GM21447 (cell line): ENCODE results near the gene ZFP69B.

ENCODE experiments used
- ATAC-seq: cut with Tn5 transposase; IDR thresholded peaks from one replicate; pipeline ENCODE4 v1.9.1; 2021; ENCODE audit not compliant: unreplicated experiment

Gene ZFP69B

DNA sequence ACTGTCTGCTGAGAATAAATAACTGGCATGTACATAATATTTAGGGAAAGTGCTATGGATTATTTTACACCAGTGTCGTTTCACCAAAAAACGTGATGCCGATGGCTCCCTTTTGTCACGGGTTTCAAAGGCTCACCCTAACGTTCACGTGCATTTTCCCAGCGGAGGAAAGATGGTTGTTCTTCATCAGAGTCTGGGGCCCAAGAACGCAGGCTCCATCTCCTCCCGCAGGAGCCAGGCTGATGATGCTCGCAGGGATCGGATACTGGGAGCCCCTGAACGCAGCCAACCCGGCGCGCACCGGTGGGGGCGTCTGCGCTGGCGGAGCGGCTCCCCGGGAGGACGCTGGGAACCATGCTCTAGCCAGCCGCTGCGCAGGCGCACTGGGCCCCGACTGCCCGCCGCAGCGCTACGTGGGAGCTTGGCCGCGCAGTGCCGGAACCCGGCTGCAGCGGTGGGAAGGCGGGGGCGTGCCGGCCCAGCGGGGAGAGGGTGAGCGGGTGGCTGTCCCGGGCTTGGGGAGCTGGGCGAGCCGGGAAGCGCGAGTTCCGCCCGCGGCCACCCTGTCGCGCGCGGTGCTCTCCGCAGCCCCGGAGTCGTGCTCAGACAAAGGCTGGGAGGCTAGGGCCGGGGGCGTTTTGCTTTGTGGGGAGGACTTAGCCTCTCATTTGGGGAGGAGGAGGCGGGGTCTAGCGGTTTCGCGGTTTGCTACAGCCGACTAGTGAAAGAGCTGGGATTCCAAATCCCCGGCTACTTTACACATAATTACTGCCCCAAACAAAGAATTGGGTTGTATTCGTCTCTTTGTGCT is at the start of gene ZFP69B:
Gene ZFP69B, plus strand, starts transcription at position 793 of the 811 bp plus-strand sequence. CDS start 486 bp downstream, outside the sequence.
- peak; percentile 69 for ATAC-seq

DNA sequence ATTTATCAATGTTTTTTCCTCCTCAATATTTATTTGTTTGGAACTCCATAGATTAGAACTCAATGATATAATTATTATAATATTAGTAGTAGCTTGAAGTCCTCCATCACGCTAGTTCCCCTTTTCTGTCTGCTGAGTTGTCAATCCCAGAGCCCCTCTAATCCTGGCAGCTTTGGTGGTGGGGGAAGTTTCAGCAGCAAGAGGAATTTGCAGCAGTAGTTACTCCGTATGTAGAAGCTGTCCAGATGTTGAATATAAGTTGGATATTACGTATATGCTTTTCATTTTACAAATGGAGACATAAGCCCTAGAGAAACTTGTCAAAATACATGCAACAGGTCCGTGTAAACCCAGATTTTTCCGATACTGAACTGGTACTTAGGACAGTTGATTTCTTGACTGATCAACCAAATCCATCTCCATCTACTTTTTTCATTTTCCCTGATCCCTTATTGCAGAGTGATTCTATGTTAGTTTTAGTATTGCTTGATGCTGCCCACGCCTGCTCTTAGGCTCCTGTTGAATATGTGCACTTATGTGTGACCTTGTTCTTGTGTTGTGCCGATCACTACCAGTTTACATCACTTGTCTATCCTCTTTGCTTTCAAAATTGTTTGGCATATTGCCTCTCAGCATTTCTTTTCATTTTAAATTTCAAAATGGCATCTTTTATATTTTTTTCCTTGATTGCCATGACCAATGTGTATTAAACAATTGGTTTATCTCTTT is 48.6 kb upstream of the ZFP69B start:
- ATAC-seq: no peak

DNA sequence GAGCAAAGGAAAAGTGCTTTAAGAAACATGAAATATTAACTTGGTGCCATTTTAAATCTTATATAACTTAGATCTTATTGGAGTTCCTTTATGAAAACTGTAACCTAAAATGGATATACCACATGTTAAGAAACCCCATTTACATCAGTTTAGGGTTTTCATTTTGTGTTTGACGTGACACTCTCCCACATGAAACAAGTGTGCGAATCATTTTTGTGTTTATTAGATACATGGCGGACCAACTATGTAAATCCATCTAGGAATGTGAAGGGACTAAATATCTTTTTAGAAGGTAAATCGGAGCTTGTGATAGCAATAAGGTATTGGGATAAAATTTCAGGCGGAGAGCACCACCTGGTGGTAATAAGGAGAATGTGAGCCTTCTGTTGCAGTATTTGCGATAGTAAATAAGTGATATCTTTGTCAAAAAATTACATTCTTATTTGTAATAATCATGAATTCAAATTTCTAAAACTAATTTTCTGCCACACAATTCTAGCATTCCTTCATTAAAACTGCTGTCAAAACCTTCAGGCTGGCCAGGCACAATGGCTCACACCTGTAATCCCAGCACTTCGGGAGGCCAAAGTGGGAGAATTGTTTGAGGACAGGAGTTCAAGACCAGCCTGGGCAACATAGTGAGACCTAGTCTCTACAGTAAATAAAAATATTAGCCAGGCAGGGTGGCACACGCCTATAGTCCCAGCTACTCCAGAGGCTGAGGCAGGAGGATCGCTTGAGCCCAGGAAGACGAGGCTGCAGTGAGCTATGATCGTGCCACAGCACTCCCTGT is 45.4 kb upstream of the ZFP69B start:
- ATAC-seq: no peak

GRCh38 chr1:40405812-40406211 is 44.5 kb upstream of the ZFP69B start:
- no peak for ATAC-seq

DNA sequence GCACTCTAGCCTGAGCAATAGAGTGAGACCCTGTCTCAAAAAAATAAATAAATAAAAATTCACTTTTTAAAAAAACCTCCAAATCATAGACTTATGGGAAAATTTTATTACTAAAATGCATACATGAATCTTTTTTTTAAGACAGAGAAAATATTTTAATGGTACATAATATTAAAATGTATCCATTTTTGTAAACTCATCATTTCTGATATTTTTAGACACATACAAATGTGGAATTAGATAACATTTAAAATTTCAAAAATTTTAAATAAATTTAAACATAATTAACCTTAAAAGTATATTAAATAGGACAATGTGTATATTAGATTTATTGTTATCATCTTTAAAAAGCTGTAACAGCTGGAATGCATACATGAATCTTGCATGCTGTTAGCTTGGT is 42.8 kb upstream of the ZFP69B start:
- no peak for ATAC-seq

DNA sequence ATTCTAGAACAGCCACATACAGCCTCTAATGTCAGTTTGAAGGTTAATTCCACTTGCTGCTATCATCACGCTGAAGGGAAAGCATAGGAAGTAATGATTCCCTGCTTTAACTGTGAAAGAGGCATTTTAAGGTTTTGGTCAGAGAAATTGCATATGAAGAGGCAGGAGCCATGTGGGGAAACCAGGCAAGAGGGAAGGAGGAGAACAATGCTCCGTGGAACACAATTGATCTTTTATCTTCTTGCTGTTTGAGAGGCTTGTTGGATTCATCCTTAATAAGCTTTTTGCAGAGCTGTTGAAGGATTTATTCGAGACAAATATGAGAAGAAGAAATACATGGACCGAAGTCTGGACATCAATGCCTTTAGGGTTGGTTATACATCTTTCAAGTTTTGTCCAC is 40.8 kb upstream of the ZFP69B start:
- no peak for ATAC-seq

GRCh38 chr1:40411294-40411693 is 39.0 kb upstream of the ZFP69B start:
- no peak for ATAC-seq

DNA sequence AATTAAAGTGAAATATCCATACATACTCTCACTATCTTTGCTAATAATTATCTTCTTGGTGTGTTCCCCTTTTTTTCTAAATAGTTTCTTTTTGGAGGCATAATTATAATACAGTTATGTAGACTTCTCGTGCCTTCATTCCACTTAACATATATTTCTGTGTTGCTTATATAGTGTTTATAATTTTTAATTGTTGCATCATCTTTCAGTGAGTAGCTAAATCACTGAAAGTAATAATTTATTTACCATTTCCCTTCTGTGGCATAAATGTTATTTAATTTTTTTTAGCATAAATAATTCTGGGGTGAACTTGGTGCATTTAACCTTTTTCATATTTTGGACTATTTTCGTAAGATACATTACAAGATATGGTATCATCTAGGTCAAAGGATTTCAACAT is 38.4 kb upstream of the ZFP69B start:
- ATAC-seq: no peak

GRCh38 chr1:40413527-40414252 is 36.6 kb upstream of the ZFP69B start:
- ATAC-seq: no peak

GRCh38 chr1:40414331-40414730 is 35.9 kb upstream of the ZFP69B start:
- no peak for ATAC-seq

DNA sequence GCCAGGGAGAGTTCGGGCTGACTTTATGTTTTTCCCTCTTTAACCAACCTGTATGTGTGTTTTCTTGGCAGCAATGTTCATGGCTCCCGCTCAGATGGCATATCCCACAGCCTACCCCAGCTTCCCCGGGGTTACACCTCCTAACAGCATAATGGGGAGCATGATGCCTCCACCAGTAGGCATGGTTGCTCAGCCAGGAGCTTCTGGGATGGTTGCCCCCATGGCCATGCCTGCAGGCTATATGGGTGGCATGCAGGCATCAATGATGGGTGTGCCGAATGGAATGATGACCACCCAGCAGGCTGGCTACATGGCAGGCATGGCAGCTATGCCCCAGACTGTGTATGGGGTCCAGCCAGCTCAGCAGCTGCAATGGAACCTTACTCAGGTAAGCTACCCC is 33.6 kb upstream of the ZFP69B start:
- ATAC-seq: no peak

GRCh38 chr1:40421431-40422384 is 28.6 kb upstream of the ZFP69B start:
- no peak for ATAC-seq

- ATAC-seq: no peak
Measured at GRCh38 chr1:40422630-40423263, 27.5 kb upstream of the ZFP69B start.

GRCh38 chr1:40423264-40423642 is 27.0 kb upstream of the ZFP69B start:
- no peak for ATAC-seq

GRCh38 chr1:40423951-40424618 is 26.2 kb upstream of the ZFP69B start:
- ATAC-seq: no peak

DNA sequence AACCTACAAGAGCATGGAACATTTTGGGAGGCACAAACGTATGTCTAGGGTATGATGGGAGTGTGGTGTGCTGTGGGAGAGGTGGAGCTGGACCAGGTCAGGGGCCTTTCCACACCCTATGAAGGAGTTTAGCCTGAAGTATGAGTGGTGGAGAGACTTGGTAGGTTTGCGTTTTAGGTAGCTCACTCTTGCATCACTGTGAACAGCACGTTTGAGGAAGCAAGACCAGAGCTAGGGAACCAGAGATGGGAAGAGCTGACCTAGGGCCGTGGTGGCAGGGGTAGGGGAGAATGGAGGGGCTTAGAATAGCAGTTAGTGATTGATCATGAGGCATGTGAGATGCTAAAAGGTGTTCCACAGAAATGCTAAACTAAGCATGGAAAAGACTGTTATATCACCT is 25.1 kb upstream of the ZFP69B start:
- ATAC-seq: no peak

- no peak for ATAC-seq
Measured at GRCh38 chr1:40431385-40431784, 18.9 kb upstream of the ZFP69B start.

- no peak for ATAC-seq
Measured at GRCh38 chr1:40432644-40433390, 17.5 kb upstream of the ZFP69B start.
